Hepatocyte (in vitro differentiated cells): Measurements from ENCODE around the gene RABGAP1L. TPM values are rescaled to one million over a fixed set of nuclear protein-coding genes. Genes with fewer than 3 reads are reported as not detected.
"Not testable (repeated sequence)": the region's sequence is repeated elsewhere in the genome, so short reads cannot be mapped to it uniquely, and the experiment has no call there.

ENCODE experiments used
- DNase-seq: peaks from one replicate; pipeline ENCODE4 v3.0.0-alpha.2; 2016; ENCODE audit warnings: low spot score
- H2AFZ ChIP-seq: fragments of 200-600 bp; sonication (generic); 2 replicates; pipeline ENCODE4 v1.6.0; 2016; ENCODE audit warnings: antibody characterized with exemption, mild to moderate bottlenecking
- H3K27ac ChIP-seq: fragments of 200-600 bp; sonication (generic); 2 replicates; pipeline ENCODE4 v1.5.1; 2016; ENCODE audit warnings: mild to moderate bottlenecking
- H3K27me3 ChIP-seq: fragments of 200-600 bp; sonication (generic); 2 replicates; pipeline ENCODE4 v1.6.1; 2016
- H3K36me3 ChIP-seq: fragments of 200-600 bp; sonication (generic); replicated peaks from 2 replicates; pipeline ENCODE4 v1.5.1; 2016; ENCODE audit warnings: low read depth; ENCODE audit not compliant: insufficient read depth
- H3K4me1 ChIP-seq: fragments of 200-600 bp; sonication (generic); 2 replicates; pipeline ENCODE4 v1.5.1; 2016; ENCODE audit warnings: mild to moderate bottlenecking, moderate library complexity; ENCODE audit not compliant: insufficient read depth
- H3K4me2 ChIP-seq: fragments of 200-600 bp; sonication (generic); 2 replicates; pipeline ENCODE4 v1.6.0; 2016
- H3K4me3 ChIP-seq: fragments of 200-600 bp; sonication (generic); 2 replicates; pipeline ENCODE4 v1.5.1; 2016; ENCODE audit warnings: mild to moderate bottlenecking
- H3K79me2 ChIP-seq: fragments of 200-600 bp; sonication (generic); 2 replicates; pipeline ENCODE4 v1.6.0; 2017; ENCODE audit warnings: mild to moderate bottlenecking
- H3K9me2 ChIP-seq: fragments of 200-600 bp; sonication (generic); replicated peaks from 2 replicates; pipeline ENCODE4 v1.6.0; 2017; ENCODE audit warnings: mild to moderate bottlenecking; ENCODE audit not compliant: insufficient read depth
- H3K9me3 ChIP-seq: fragments of 200-600 bp; sonication (generic); 2 replicates; pipeline ENCODE4 v1.5.1; 2016; ENCODE audit warnings: low read depth, mild to moderate bottlenecking
- H4K20me1 ChIP-seq: fragments of 200-600 bp; sonication (generic); 2 replicates; pipeline ENCODE4 v1.6.0; 2016; ENCODE audit warnings: mild to moderate bottlenecking; ENCODE audit not compliant: insufficient read depth, poor library complexity, severe bottlenecking
- CTCF ChIP-seq: fragments of 200-600 bp; sonication (generic); IDR thresholded peaks from 2 replicates; pipeline ENCODE4 v1.5.1; 2016; ENCODE audit warnings: antibody characterized with exemption, mild to moderate bottlenecking; ENCODE audit not compliant: poor library complexity
- EZH2 ChIP-seq: fragments of 200-600 bp; sonication (generic); IDR thresholded peaks from 2 replicates; pipeline ENCODE4 v1.6.1; 2016; ENCODE audit warnings: antibody characterized with exemption, mild to moderate bottlenecking, borderline replicate concordance
- EZH2phosphoT487 ChIP-seq: fragments of 200-600 bp; sonication (generic); IDR thresholded peaks from one replicate; pipeline ENCODE4 v1.6.1; 2018; ENCODE audit warnings: antibody characterized with exemption, mild to moderate bottlenecking, low read depth, moderate library complexity; ENCODE audit not compliant: unreplicated experiment, severe bottlenecking
- WGBS: methylation state at CpG from one replicate; pipeline ENCODE4 v1.1.6; 2016; ENCODE audit warnings: low lambda C conversion rate; ENCODE audit errors: missing lambda C conversion rate; 5-methylcytosine and 5-hydroxymethylcytosine counted together
- polyA plus RNA-seq: library from polyadenylated mRNA; unstranded; fragments of >200 nt; fragmentation: Nextera tagmentation; extraction: Ambion mirVana; gene quantifications from 2 replicates; pipeline ENCODE4 v1.2.1, GENCODE V29; 2016
- total RNA-seq: library from RNA; depleted of rRNA; stranded (reverse); fragments of >200 nt; gene quantifications from 2 replicates; pipeline ENCODE4 v1.2.3, GENCODE V29; 2014

Gene RABGAP1L
- total and polyA plus RNA-seq, 2 experiments from 2014 or later = 15.0 to 41.8 TPM

GRCh38 chr1:174333437-174333836, 174.1 kb downstream of the RABGAP1L start:
- Histone ChIP-seq H3K4me3 (no peak overlapping the region), H3K27ac (no peak overlapping the region), H3K27me3 (no peaks in the 10 kb centered on the region), H2AFZ (no peak overlapping the region), H3K4me1 (no peaks in the 10 kb centered on the region), H4K20me1 (no peaks in the 10 kb centered on the region), H3K9me2 (no peaks in the 10 kb centered on the region), H3K36me3 (no peaks in the 10 kb centered on the region), H3K9me3 (no peaks in the 10 kb centered on the region), H3K79me2 (no peaks in the 10 kb centered on the region), H3K4me2 (no peak overlapping the region)
- no peak for DNase-seq
- no peak for TF ChIP-seq EZH2phosphoT487
- no peak for TF ChIP-seq CTCF
- no peak for TF ChIP-seq EZH2
- WGBS = 95% methylated on average over 6 of the region's 6 CpGs

- Histone ChIP-seq H3K4me3 (no peak overlapping the region), H3K9me3 (no peaks in the 10 kb centered on the region), H3K27me3 (no peaks in the 10 kb centered on the region), H3K9me2 (no peaks in the 10 kb centered on the region), H3K4me1 (no peaks in the 10 kb centered on the region), H3K27ac (no peak overlapping the region), H3K36me3 (no peaks in the 10 kb centered on the region), H2AFZ (no peak overlapping the region), H3K4me2 (no peak overlapping the region), H4K20me1 (no peaks in the 10 kb centered on the region), H3K79me2 (no peaks in the 10 kb centered on the region)
- DNase-seq = no peak
- TF ChIP-seq EZH2 = no peak
- no peak for TF ChIP-seq EZH2phosphoT487
- no peak for TF ChIP-seq CTCF
- WGBS = 84% methylated on average over 4 of the region's 4 CpGs
Measured at GRCh38 chr1:174337000-174337681, 177.8 kb downstream of the RABGAP1L start.

GRCh38 chr1:174340404-174340803, 181.1 kb downstream of the RABGAP1L start:
- H3K27me3 ChIP-seq, DNase-seq, H3K36me3 ChIP-seq, H3K9me3 ChIP-seq, H3K79me2 ChIP-seq, H3K4me2 ChIP-seq, H2AFZ ChIP-seq, H4K20me1 ChIP-seq, H3K27ac ChIP-seq, H3K9me2 ChIP-seq, H3K4me1 ChIP-seq, H3K4me3 ChIP-seq: not testable (repeated sequence)
- 90% methylated on average over 1 of the region's 1 CpG for WGBS

- no peak overlapping the region for H3K4me3 ChIP-seq
- DNase-seq = no peak
- 84% methylated on average over 3 of the region's 3 CpGs for WGBS
- TF ChIP-seq EZH2phosphoT487 (no peak), EZH2 (no peak), CTCF (no peak)
- no peaks in the 10 kb centered on the region for H4K20me1 ChIP-seq
- H3K9me3 ChIP-seq = no peaks in the 10 kb centered on the region
- H3K79me2 ChIP-seq = peaks cover 2% of the 10 kb centered on the region
- H3K4me1 ChIP-seq = no peaks in the 10 kb centered on the region
- no peaks in the 10 kb centered on the region for H3K9me2 ChIP-seq
- no peak overlapping the region for H2AFZ ChIP-seq
- no peak overlapping the region for H3K27ac ChIP-seq
- no peak overlapping the region for H3K4me2 ChIP-seq
- no peaks in the 10 kb centered on the region for H3K27me3 ChIP-seq
- no peaks in the 10 kb centered on the region for H3K36me3 ChIP-seq
Measured at GRCh38 chr1:174344162-174344561, 184.8 kb downstream of the RABGAP1L start.
